Psoas muscle (tissue), 8 donors: ENCODE measurements around the gene MRPS2. TPM values are rescaled to one million over a fixed set of nuclear protein-coding genes. Genes with fewer than 3 reads are reported as not detected.

Experiments used
- ATAC-seq, 4 donors: fragments of 200-7000 bp; cut with Tn5 transposase; one replicate each; pipeline ENCODE4 v1.9.1; 2020; ENCODE audit warnings: moderate library complexity in 3 of 4, mild to moderate bottlenecking in 2 of 4
- DNase-seq, 2 donors: peaks; one replicate each; pipeline ENCODE4 v3.0.0-alpha.2; 2020
- H3K27ac ChIP-seq: fragments of 200-600 bp; one replicate; pipeline ENCODE4 v1.8.0; 2022
- H3K27me3 ChIP-seq, 3 donors: fragments of 200-600 bp in 1 of 3; one replicate each; pipeline versions ENCODE4 v1.6.1 to v1.8.0; 2013 to 2022; ENCODE audit warnings: low read length in 2 of 3, mild to moderate bottlenecking in 2 of 3, moderate library complexity in 1 of 3; ENCODE audit not compliant: insufficient read depth in 3 of 3
- H3K36me3 ChIP-seq, 2 donors: fragments of 200-600 bp in 1 of 2; one replicate each; pipeline versions ENCODE4 v1.6.1 to v1.8.0; 2013 to 2022; ENCODE audit warnings: low read depth in 1 of 2, mild to moderate bottlenecking in 1 of 2, moderate library complexity in 1 of 2; ENCODE audit not compliant: insufficient read depth in 1 of 2
- H3K4me1 ChIP-seq: fragments of 200-600 bp; one replicate; pipeline ENCODE4 v1.8.0; 2022
- H3K4me3 ChIP-seq: fragments of 200-600 bp; one replicate; pipeline ENCODE4 v1.8.0; 2022; ENCODE audit warnings: mild to moderate bottlenecking
- H3K9me3 ChIP-seq: fragments of 200-600 bp; one replicate; pipeline ENCODE4 v1.8.0; 2022
- WGBS, 3 donors: extraction: QIAGEN DNeasy Blood & Tissue Kit; methylation state at CpG; one replicate each; pipeline versions ENCODE4 v1.1.6 to v1.1.7; 2013; 5-methylcytosine and 5-hydroxymethylcytosine counted together
- intact Hi-C, 2 donors: fragments of 100-400 bp; cut with DNase I; formaldehyde crosslinking; loops; one replicate each; pipeline versions ENCODE4 v1.11.0 to v1.14.2; 2022
- polyA plus RNA-seq, 3 donors: library from polyadenylated mRNA; stranded (reverse); fragments of 200-250 nt; gene quantifications; one replicate each; pipeline ENCODE4 v1.2.3, GENCODE V29; 2013
- total RNA-seq, 4 donors: library from RNA; stranded (reverse); fragmentation: NEBNext Ultra II Directional in 2 of 4; extraction: Animal tissue kit (Norgen Biotek cat#: 25700) in 2 of 4; gene quantifications; one replicate each; pipeline versions ENCODE4 v1.2.1 to v1.2.4, GENCODE V29; 2021 to 2023
- TF ChIP-seq, protein P1 (sequence below): fragments of 200-600 bp; IDR thresholded peaks from one replicate; pipeline ENCODE4 v1.8.0; 2022; ENCODE audit warnings: antibody characterized with exemption
- donor health status: healthy with polysubstance abuse.
- donor health status: DM: no; HTN: no; CAD: no; lungs with moderate emphysema.
- donor health status: Bipolar disorder and iron deficiency.
- donor health status: healthy.
- donor health status: DM: yes; HTN: yes; CAD: no.
- donor health status: DM: no; HTN: no; CAD: no.
- donor health status: DM: no; HTN: no; CAD: no.
- donor health status: DM: yes; HTN: yes; CAD: no.

The MRPS2 gene
- total and polyA plus RNA-seq, 7 donors, result 36.8 to 78.8 (median 47.1) TPM

DNA sequence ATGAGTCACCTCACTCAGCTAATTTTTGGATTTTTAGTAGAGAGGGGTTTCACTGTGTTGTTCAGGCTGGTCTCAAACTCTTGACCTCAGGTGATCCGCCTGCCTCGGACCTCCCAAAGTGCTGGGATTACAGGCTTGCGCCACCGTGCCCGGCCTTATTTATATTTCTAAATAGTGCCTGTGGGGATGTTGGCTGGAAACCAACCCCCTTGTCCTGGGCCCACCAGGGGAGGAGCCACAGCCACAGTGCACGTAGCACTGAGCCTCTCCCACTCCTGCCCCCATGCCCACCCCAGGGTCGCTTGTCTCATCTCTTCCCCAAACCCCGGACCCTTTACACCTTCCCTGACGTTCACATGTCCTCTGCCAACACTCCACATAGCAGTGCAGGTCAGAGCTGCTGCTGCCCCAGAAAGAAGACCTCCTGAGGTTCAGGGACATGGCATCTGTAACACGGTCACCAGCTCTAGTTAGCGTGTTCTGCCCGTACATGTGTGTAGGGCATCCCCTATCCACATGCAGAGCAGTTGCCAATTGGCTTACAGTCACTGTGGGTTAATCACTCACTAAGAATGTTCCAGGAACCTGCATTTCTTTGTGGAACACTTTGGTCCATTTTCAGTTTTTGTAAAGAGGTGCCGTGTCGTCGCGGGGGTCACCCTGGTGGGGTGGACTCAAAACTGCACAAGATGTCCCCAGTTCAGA, 10.2 kb upstream of the MRPS2 start:
- H3K27ac ChIP-seq, result no peak overlapping the region
- DNase-seq, result no peak
- H3K36me3 ChIP-seq, result peaks cover 0 to 7% of the 10 kb centered on the region in 2 donors
- no peaks in the 10 kb centered on the region for H3K27me3 ChIP-seq
- ATAC-seq, result no peak
- H3K4me1 ChIP-seq, result no peaks in the 10 kb centered on the region
- TF ChIP-seq, protein P1, sequence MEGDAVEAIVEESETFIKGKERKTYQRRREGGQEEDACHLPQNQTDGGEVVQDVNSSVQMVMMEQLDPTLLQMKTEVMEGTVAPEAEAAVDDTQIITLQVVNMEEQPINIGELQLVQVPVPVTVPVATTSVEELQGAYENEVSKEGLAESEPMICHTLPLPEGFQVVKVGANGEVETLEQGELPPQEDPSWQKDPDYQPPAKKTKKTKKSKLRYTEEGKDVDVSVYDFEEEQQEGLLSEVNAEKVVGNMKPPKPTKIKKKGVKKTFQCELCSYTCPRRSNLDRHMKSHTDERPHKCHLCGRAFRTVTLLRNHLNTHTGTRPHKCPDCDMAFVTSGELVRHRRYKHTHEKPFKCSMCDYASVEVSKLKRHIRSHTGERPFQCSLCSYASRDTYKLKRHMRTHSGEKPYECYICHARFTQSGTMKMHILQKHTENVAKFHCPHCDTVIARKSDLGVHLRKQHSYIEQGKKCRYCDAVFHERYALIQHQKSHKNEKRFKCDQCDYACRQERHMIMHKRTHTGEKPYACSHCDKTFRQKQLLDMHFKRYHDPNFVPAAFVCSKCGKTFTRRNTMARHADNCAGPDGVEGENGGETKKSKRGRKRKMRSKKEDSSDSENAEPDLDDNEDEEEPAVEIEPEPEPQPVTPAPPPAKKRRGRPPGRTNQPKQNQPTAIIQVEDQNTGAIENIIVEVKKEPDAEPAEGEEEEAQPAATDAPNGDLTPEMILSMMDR, result no peak
- 85 to 92% (median 86%) methylated on average over 16 of the region's 16 CpGs for WGBS, 3 donors
- intact Hi-C loops, result no loop called here
- no peaks in the 10 kb centered on the region for H3K9me3 ChIP-seq
- no peak overlapping the region for H3K4me3 ChIP-seq

DNA sequence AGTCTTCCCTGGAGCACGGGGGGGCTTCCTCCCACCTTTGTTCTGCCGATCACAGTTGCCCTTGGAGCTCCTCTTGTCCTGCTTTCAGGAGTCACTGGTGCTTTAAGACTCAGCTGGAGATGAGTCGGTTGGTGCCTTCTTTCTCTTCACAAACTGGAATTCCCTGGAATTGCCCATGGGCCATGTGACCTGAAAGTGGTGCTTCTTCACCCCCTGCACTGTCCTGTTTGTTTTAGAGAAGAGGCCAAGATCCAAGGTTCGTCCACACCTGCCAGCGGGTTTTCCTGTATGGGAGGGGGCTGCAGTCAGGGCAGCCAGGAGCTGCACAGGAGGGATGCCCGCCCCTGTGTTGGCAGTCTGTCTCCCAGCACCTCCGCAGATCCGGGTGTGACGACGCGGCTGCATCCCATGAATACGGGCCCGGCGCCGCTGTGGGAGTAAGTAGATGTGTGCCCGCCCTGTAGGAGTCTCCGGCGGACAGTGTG, 9.5 kb upstream of the MRPS2 start:
- intact Hi-C loops, result no loop called here
- Histone ChIP-seq H3K27ac (no peak overlapping the region), H3K9me3 (no peaks in the 10 kb centered on the region), H3K4me3 (no peak overlapping the region), H3K36me3 (peaks cover 0 to 7% of the 10 kb centered on the region in 2 donors), H3K4me1 (no peaks in the 10 kb centered on the region), H3K27me3 (no peaks in the 10 kb centered on the region)
- ATAC-seq (no peak), DNase-seq (no peak)
- TF ChIP-seq, protein P1, result no peak
- WGBS, 3 donors, result 78 to 81% (median 79%) methylated on average over 18 of the region's 18 CpGs

DNA sequence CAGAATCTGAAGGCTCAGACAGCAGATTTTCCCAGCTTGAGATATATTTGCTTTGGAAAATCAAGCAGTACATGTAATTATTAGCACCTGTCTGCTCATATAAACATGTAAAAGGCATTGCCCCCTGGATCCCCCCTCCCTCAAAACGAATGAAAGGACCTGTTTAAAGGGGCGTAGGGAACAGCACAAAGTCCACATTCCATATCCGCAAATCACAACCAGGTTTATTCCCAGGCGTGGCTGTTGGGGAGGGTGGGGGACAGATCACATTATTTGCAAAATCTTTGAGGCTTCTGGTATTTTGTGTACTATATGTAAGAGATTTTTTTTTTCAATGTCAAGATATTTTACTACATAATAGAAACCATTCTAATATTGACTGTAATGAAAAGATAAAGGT, 8.7 kb upstream of the MRPS2 start:
- no peaks in the 10 kb centered on the region for H3K27me3 ChIP-seq
- 77 to 81% (median 80%) methylated on average over 4 of the region's 4 CpGs for WGBS, 3 donors
- H3K4me3 ChIP-seq, result no peak overlapping the region
- H3K9me3 ChIP-seq, result no peaks in the 10 kb centered on the region
- intact Hi-C loops, result no loop called here
- ATAC-seq (no peak), DNase-seq (no peak)
- no peaks in the 10 kb centered on the region for H3K4me1 ChIP-seq
- TF ChIP-seq, protein P1, result no peak
- H3K36me3 ChIP-seq, result peaks cover 0 to 7% of the 10 kb centered on the region in 2 donors
- no peak overlapping the region for H3K27ac ChIP-seq

DNA sequence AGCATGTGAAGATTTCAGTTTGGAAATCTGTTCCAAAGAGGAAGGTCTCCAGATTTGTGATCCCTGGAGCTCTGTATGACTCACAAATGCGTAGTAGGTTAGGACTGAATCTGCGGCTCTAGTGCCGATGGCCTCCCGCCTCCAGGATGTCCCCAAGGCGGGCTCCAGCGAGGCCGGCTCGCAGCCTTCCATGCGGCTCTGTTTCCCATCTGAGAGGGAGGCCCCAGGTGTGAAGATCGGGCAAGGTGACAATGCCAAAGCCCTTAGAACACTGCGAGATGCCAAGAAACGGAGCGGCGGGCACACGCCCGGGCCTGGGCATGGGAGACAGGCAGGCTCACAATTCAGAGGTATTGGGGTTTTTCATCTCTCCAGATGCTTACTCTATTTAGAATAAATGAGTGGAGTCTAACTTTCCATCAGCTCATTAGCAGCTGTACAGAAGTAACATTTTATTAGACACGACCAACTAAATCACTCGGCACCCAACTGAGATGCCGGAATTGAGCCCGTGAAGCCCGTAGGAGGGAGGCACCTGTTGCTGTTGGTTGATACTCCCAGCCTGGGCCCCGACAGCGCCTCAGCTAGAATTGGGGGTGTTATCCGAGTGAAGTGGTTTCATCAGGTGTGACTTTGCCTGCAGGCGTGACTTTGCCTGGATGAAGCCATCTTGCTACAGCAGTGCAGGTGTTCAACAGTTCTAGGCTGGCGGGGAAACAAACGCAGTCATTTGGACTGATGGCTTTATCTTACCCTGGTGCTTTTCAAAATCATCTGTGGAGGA, 7.4 kb upstream of the MRPS2 start:
- Histone ChIP-seq H3K9me3 (no peaks in the 10 kb centered on the region), H3K36me3 (peaks cover 0 to 7% of the 10 kb centered on the region in 2 donors), H3K4me3 (no peak overlapping the region), H3K27me3 (no peaks in the 10 kb centered on the region), H3K4me1 (no peaks in the 10 kb centered on the region), H3K27ac (no peak overlapping the region)
- DNase-seq, result no peak
- no peak for ATAC-seq
- WGBS, 3 donors, result 67 to 73% (median 73%) methylated on average over 27 of the region's 27 CpGs
- intact Hi-C loops, result no loop called here
- TF ChIP-seq, protein P1, result no peak
